GM21717 (cell line): Measurements from ENCODE around the gene CCDC47.
A peak's percentile ranks its signal among the peaks of the same experiment; 100 is the strongest.

Experiments
- ATAC-seq: cut with Tn5 transposase; IDR thresholded peaks from one replicate; pipeline ENCODE4 v1.9.1; 2021; ENCODE audit warnings: mild to moderate bottlenecking, moderate library complexity; ENCODE audit not compliant: unreplicated experiment

Gene CCDC47

GRCh38 chr17:63785556-63785955 is 12.2 kb upstream of the CCDC47 start:
- no peak for ATAC-seq

GRCh38 chr17:63783522-63783921 is 10.1 kb upstream of the CCDC47 start:
- ATAC-seq = no peak

GRCh38 chr17:63780928-63781327 is 7.5 kb upstream of the CCDC47 start:
- ATAC-seq = no peak

GRCh38 chr17:63780507-63780906 is 7.1 kb upstream of the CCDC47 start:
- no peak for ATAC-seq

GRCh38 chr17:63775420-63775819 is 2.0 kb upstream of the CCDC47 start:
- no peak for ATAC-seq

- ATAC-seq = no peak
Observed at GRCh38 chr17:63774969-63775265, 1.5 kb upstream of the CCDC47 start.

- ATAC-seq = peak; percentile 14
Observed at GRCh38 chr17:63774141-63774968, 958 bp upstream of the CCDC47 start, which contains the start of gene DDX42. TSS of gene DDX42 (plus strand) at chr17:63774170. CDS start at chr17:63787050, 12,880 bp downstream.

GRCh38 chr17:63772801-63773271 is 561 bp downstream of the CCDC47 start:
- no peak for ATAC-seq

GRCh38 chr17:63768433-63768832 is 5.0 kb downstream of the CCDC47 start:
- ATAC-seq = no peak

GRCh38 chr17:63766754-63767153 is 6.6 kb downstream of the CCDC47 start:
- no peak for ATAC-seq

- no peak for ATAC-seq
Observed at GRCh38 chr17:63764716-63765115, 8.7 kb downstream of the CCDC47 start.

- no peak for ATAC-seq
Observed at GRCh38 chr17:63762161-63763078, 11.0 kb downstream of the CCDC47 start.

GRCh38 chr17:63760771-63761539 is 12.4 kb downstream of the CCDC47 start:
- ATAC-seq = no peak

- no peak for ATAC-seq
Observed at GRCh38 chr17:63758428-63758827, 15.0 kb downstream of the CCDC47 start.

- ATAC-seq = no peak
Observed at GRCh38 chr17:63754046-63754445, 19.4 kb downstream of the CCDC47 start.

GRCh38 chr17:63753215-63753614 is 20.2 kb downstream of the CCDC47 start:
- ATAC-seq = no peak

GRCh38 chr17:63752707-63753106 is 20.7 kb downstream of the CCDC47 start:
- no peak for ATAC-seq

- no peak for ATAC-seq
Observed at GRCh38 chr17:63751806-63752205, 21.6 kb downstream of the CCDC47 start.

GRCh38 chr17:63741408-63742173 is 31.8 kb downstream of the CCDC47 start, which contains the start of gene STRADA:
TSS of gene STRADA (minus strand) at chr17:63741799. CDS start at chr17:63728369, 13,430 bp downstream.
- peak; percentile 75 for ATAC-seq

- peak; percentile 33 for ATAC-seq
Observed at GRCh38 chr17:63741143-63741407, 32.3 kb downstream of the CCDC47 start.
